ENCODE results near the gene PPP3R2. TPM values are rescaled to one million over a fixed set of nuclear protein-coding genes. Genes with fewer than 3 reads are reported as not detected.

The PPP3R2 gene
- total RNA-seq, 1 donor from 2014 or later = not detected

DNA sequence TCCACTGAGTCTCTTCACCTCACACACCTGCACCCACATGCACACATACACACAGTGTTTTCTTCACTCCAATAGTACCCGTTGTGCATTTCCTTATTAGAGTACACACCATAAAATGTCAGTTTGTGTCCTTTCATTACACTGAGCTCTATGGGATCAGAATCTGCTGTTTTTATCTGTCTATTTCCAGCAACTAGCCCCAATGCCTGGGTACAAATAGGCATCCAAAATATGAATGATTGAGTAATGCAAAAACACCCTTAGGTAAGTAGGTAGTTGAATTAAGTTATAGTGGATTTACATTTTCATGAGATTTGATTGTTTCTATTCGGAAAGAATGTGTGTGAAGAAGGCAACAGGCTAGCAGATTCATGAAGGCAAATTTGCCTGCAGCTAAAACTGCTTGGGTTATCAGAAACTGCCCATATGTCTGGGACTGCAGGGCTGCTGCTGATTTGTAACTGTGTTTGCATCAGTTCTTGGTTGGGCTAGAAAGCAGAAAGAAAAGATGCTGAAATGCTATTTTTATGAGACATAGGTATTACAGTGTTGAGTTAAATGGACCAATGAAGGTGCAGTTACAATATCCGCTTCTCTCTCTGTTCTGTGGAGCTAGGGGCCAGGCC lies 26.9 kb downstream of the PPP3R2 start:
- no peaks in the 10 kb centered on the region for H3K4me1 ChIP-seq
- H3K4me3 ChIP-seq = no peak overlapping the region
- TF ChIP-seq, protein P1, sequence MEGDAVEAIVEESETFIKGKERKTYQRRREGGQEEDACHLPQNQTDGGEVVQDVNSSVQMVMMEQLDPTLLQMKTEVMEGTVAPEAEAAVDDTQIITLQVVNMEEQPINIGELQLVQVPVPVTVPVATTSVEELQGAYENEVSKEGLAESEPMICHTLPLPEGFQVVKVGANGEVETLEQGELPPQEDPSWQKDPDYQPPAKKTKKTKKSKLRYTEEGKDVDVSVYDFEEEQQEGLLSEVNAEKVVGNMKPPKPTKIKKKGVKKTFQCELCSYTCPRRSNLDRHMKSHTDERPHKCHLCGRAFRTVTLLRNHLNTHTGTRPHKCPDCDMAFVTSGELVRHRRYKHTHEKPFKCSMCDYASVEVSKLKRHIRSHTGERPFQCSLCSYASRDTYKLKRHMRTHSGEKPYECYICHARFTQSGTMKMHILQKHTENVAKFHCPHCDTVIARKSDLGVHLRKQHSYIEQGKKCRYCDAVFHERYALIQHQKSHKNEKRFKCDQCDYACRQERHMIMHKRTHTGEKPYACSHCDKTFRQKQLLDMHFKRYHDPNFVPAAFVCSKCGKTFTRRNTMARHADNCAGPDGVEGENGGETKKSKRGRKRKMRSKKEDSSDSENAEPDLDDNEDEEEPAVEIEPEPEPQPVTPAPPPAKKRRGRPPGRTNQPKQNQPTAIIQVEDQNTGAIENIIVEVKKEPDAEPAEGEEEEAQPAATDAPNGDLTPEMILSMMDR (IDR thresholded peaks at IDR 0.05) = no peak
- H3K27ac ChIP-seq = no peak overlapping the region
- intact Hi-C loops (cut with DNase I) = no loop called here
- no peak for DNase-seq (ENCODE audit: low spot score in 2 of 2)
- H3K27me3 ChIP-seq = no peaks in the 10 kb centered on the region
- H3K36me3 ChIP-seq = peaks cover 22 to 49% of the 10 kb centered on the region in 2 donors
- no peaks in the 10 kb centered on the region for H3K9me3 ChIP-seq

DNA sequence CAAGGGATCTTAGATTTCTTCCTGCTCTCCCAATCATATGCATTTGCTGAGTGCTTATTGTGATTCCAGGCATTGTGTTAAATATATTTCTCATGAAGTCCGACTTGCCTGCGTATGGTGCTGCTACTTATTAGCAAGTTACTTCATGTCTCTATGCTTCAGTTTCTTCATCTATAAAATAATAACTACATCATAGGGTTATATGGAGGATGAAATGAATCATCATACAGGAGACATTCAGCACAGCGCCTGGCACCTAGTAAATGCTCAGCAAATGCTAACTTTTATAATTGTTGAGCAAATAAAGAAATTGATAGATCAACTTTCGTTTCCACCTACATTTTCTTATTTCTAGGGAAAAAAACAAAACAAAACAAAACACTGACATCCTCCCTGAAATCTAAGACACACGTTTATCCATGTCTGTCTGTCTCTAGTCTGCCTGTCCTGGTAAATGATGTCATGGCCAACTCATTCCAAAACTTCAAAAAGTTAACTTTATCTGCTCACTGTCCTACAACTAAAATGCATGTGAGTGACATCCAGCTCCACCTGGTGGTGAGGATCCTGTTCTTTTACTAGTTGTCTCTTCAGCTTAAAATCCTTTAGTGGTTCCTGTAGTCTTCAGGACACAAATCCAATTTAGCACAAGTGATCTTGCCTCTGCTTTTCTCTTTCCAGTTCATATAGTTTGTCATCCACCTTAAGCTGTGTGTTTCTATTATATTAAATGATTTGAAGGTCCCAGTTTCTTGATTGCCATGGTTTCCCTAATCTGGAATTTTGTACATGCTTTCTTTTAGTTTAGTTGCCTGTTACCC lies 27.7 kb downstream of the PPP3R2 start:
- Histone ChIP-seq H3K4me3 (no peak overlapping the region), H3K36me3 (peaks cover 28 to 56% of the 10 kb centered on the region in 2 donors), H3K4me1 (no peaks in the 10 kb centered on the region), H3K27me3 (no peaks in the 10 kb centered on the region), H3K9me3 (no peaks in the 10 kb centered on the region), H3K27ac (no peak overlapping the region)
- no peak for DNase-seq (ENCODE audit: low spot score in 2 of 2)
- TF ChIP-seq, protein P1 (IDR thresholded peaks at IDR 0.05) = peak in 1 of 3 experiments; percentile 12
- intact Hi-C loops (cut with DNase I) = no loop called here

DNA sequence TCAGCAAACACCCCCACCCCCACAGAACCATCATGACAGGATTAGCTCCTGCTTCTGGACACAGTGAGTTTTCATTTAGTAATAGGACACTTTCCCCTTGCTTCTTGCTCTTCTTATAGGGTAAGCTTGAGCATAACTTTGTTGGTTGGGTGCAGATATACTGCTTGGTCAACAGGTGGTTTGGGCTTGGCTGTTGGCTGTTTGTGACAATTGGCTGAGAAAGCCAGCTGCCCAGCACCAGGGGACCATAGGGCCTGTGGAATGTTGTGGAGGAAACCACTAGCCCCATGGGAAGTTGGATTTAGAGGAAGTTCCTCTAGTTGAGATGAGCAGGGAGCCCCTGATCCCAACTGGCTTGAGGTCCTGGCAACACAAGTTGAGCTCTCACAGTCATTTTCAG lies 30.5 kb downstream of the PPP3R2 start:
- Histone ChIP-seq H3K27ac (no peak overlapping the region), H3K4me1 (no peaks in the 10 kb centered on the region), H3K27me3 (no peaks in the 10 kb centered on the region), H3K36me3 (peaks cover 43 to 82% of the 10 kb centered on the region in 2 donors), H3K4me3 (no peak overlapping the region), H3K9me3 (no peaks in the 10 kb centered on the region)
- no peak for DNase-seq (ENCODE audit: low spot score in 2 of 2)
- TF ChIP-seq, protein P1 (IDR thresholded peaks at IDR 0.05) = no peak
- intact Hi-C loops (cut with DNase I) = no loop called here

DNA sequence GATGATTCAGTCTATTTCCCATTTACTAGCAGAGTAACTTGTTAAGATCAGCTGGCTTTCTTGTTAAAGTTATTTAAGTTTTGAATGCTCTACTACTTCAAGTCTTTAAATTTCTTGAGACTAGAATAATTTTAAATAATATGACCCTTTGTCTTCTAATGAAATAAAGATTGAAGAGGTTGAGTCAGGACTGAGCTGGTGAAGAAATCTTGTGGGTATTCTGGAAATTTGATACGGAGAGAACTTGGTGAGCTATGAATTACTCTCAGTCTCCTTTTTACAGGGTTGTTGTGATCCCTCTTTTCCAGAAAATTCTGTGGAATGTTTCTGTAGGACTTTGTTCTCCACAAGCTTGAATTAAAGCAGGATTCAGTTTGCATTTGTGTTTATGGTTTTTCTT lies 31.8 kb downstream of the PPP3R2 start:
- Histone ChIP-seq H3K9me3 (no peaks in the 10 kb centered on the region), H3K36me3 (peaks cover 52 to 86% of the 10 kb centered on the region in 2 donors), H3K4me1 (no peaks in the 10 kb centered on the region), H3K27ac (no peak overlapping the region), H3K27me3 (no peaks in the 10 kb centered on the region), H3K4me3 (no peak overlapping the region)
- TF ChIP-seq, protein P1 (IDR thresholded peaks at IDR 0.05) = no peak
- no peak for DNase-seq (ENCODE audit: low spot score in 2 of 2)
- intact Hi-C loops (cut with DNase I) = no loop called here

GRCh38 chr9:101561740-101562139 lies 33.0 kb downstream of the PPP3R2 start:
- Histone ChIP-seq H3K36me3 (peaks cover 58 to 89% of the 10 kb centered on the region in 2 donors), H3K4me1 (no peaks in the 10 kb centered on the region), H3K9me3 (no peaks in the 10 kb centered on the region), H3K27me3 (no peaks in the 10 kb centered on the region), H3K4me3 (no peak overlapping the region), H3K27ac (no peak overlapping the region)
- TF ChIP-seq, protein P1 (IDR thresholded peaks at IDR 0.05) = no peak
- DNase-seq (ENCODE audit: low spot score in 2 of 2) = no peak
- intact Hi-C loops (cut with DNase I) = no loop called here
